SK-N-SH (cell line): ENCODE results near the gene PAM. TPM values are rescaled to one million over a fixed set of nuclear protein-coding genes. Genes with fewer than 3 reads are reported as not detected.

Source experiments
- CTCF ChIA-PET: fragments of 300-600, 350-600 bp; formaldehyde crosslinking; extraction: SDS; loops from one replicate; lab custom pipeline; 2021; lab: Yijun Ruan, JAX
- POLR2A ChIA-PET: fragments of 350-600 bp; sonication (Branson Sonifier 250); formaldehyde crosslinking; extraction: SDS; loops from one replicate; lab custom pipeline; 2020; ENCODE audit warnings: antibody characterized with exemption, inconsistent platforms; lab: Yijun Ruan, JAX
- DNase-seq: peaks from one replicate; pipeline ENCODE4 v3.0.0; 2012
- H2AFZ ChIP-seq: fragments of 200-600 bp; sonication (generic); 2 replicates; pipeline ENCODE4 v1.8.1; 2016; ENCODE audit warnings: antibody characterized with exemption, mild to moderate bottlenecking, low read depth
- H3F3A ChIP-seq: fragments of 200-600 bp; sonication (generic); replicated peaks from 2 replicates; pipeline ENCODE3; 2016; ENCODE audit warnings: antibody characterized with exemption, mild to moderate bottlenecking; ENCODE audit not compliant: insufficient read depth
- H3K27ac ChIP-seq, 2 experiments: fragments of 200-500 bp in 1 of 2; fragments of 200-600 bp in 1 of 2; sonication (Bioruptor generic) in 1 of 2; sonication (generic), shearing (Covaris generic) in 1 of 2; 2 replicates each; pipeline versions ENCODE4 v1.5.1 to v1.6.1; 2014 to 2016; ENCODE audit warnings: low read depth in 2 of 2, inconsistent platforms in 1 of 2, low read length in 1 of 2, mild to moderate bottlenecking in 1 of 2, mixed read lengths in 1 of 2
- H3K27me3 ChIP-seq: fragments of 200-600 bp; sonication (generic), shearing (Covaris generic); 2 replicates; pipeline ENCODE4 v1.6.1; 2016; ENCODE audit warnings: mixed run types; ENCODE audit not compliant: insufficient read depth
- H3K36me3 ChIP-seq, 2 experiments: fragments of 200-500 bp in 1 of 2; fragments of 200-600 bp in 1 of 2; sonication (Bioruptor generic) in 1 of 2; sonication (generic) in 1 of 2; replicated peaks in 1 of 2; 2 replicates each; pipeline versions ENCODE3 to v1.5.1; 2014 to 2016; ENCODE audit warnings: low read length in 1 of 2, mild to moderate bottlenecking in 1 of 2; ENCODE audit not compliant: insufficient read depth in 2 of 2, control insufficient read depth in 1 of 2
- H3K4me1 ChIP-seq, 2 experiments: fragments of 200-500 bp in 1 of 2; fragments of 200-600 bp in 1 of 2; sonication (Bioruptor generic) in 1 of 2; sonication (generic), shearing (Covaris generic) in 1 of 2; 2 replicates each; pipeline versions ENCODE4 v1.5.1 to v1.6.1; 2014 to 2016; ENCODE audit warnings: low read depth in 1 of 2, low read length in 1 of 2, mixed run types in 1 of 2; ENCODE audit not compliant: insufficient read depth in 2 of 2, control insufficient read depth in 1 of 2
- H3K4me2 ChIP-seq: fragments of 200-600 bp; sonication (generic), shearing (Covaris generic); 2 replicates; pipeline ENCODE4 v1.6.1; 2017; ENCODE audit warnings: mixed run types
- H3K4me3 ChIP-seq, 2 experiments: fragments of 200-500 bp in 1 of 2; fragments of 200-600 bp in 1 of 2; sonication (Bioruptor generic) in 1 of 2; sonication (generic), shearing (Covaris generic) in 1 of 2; 2 replicates each; pipeline versions ENCODE4 v1.5.1 to v1.8.1; 2014 to 2016; ENCODE audit warnings: low read depth in 2 of 2, inconsistent platforms in 1 of 2, low read length in 1 of 2, mild to moderate bottlenecking in 1 of 2, mixed read lengths in 1 of 2, moderate library complexity in 1 of 2
- H3K79me2 ChIP-seq: fragments of 200-600 bp; sonication (generic); 2 replicates; pipeline ENCODE4 v1.8.1; 2017; ENCODE audit warnings: mild to moderate bottlenecking; ENCODE audit not compliant: insufficient read depth
- H3K9ac ChIP-seq: fragments of 200-600 bp; sonication (generic); 2 replicates; pipeline ENCODE4 v1.6.1; 2017; ENCODE audit warnings: mixed run types
- H3K9me2 ChIP-seq: fragments of 200-600 bp; sonication (generic); 2 replicates; pipeline ENCODE4 v1.6.1; 2017; ENCODE audit warnings: mixed run types
- H3K9me3 ChIP-seq: fragments of 200-600 bp; sonication (generic); 2 replicates; pipeline ENCODE4 v1.6.1; 2017; ENCODE audit warnings: mixed run types, mild to moderate bottlenecking, moderate library complexity
- H4K20me1 ChIP-seq: fragments of 200-600 bp; sonication (generic); 2 replicates; pipeline ENCODE4 v1.6.1; 2017; ENCODE audit warnings: mild to moderate bottlenecking, mixed run types; ENCODE audit not compliant: insufficient read depth
- FOSL2 ChIP-seq: IDR thresholded peaks from 2 replicates; pipeline ENCODE4 v1.4.0; 2012; ENCODE audit warnings: low read depth, mild to moderate bottlenecking, moderate library complexity, borderline replicate concordance
- FOXJ3 ChIP-seq: sonication (generic); formaldehyde crosslinking; IDR thresholded peaks from 2 replicates; pipeline ENCODE4 v1.5.1; 2020; ENCODE audit warnings: mild to moderate bottlenecking, missing genetic modification reagents
- FOXM1 ChIP-seq: IDR thresholded peaks from 2 replicates; pipeline ENCODE4 v1.4.0; 2012; ENCODE audit warnings: low read depth, mild to moderate bottlenecking
- GATA2 ChIP-seq: sonication (generic); formaldehyde crosslinking; IDR thresholded peaks from 2 replicates; pipeline ENCODE4 v1.5.0; 2020; ENCODE audit warnings: mild to moderate bottlenecking, missing genetic modification reagents
- MEF2A ChIP-seq: IDR thresholded peaks from 2 replicates; pipeline ENCODE4 v1.4.0; 2012; ENCODE audit warnings: low read depth, borderline replicate concordance
- NFIC ChIP-seq: IDR thresholded peaks from 2 replicates; pipeline ENCODE4 v1.4.0; 2012; ENCODE audit warnings: borderline replicate concordance
- RCOR1 ChIP-seq: fragments of 150-350 bp; IDR thresholded peaks from 2 replicates; pipeline ENCODE4 v1.6.1; 2017; ENCODE audit warnings: antibody characterized with exemption, low read length
- RXRA ChIP-seq: IDR thresholded peaks from 2 replicates; pipeline ENCODE4 v1.4.0; 2012; ENCODE audit warnings: low read depth, mild to moderate bottlenecking, borderline replicate concordance
- SMC3 ChIP-seq: IDR thresholded peaks from 2 replicates; pipeline ENCODE4 v1.6.1; 2012; ENCODE audit warnings: low read depth, low read length, improper control_type of control experiment
- WGBS: methylation state at CpG from one replicate; pipeline ENCODE4 v1.1.6; 2017; ENCODE audit warnings: low lambda C conversion rate; 5-methylcytosine and 5-hydroxymethylcytosine counted together
- polyA plus RNA-seq, 3 experiments: library from polyadenylated mRNA; depleted of rRNA; stranded (reverse); fragments of >200 nt; gene quantifications; 2 replicates each; pipeline ENCODE4 v1.2.3, GENCODE V29; 2012
- TF ChIP-seq, protein P1 (sequence below): IDR thresholded peaks from 2 replicates; pipeline ENCODE4; 2012
- TF ChIP-seq, protein P2 (sequence below): IDR thresholded peaks from 2 replicates; pipeline ENCODE4 v1.4.0; 2012; ENCODE audit warnings: low read depth

Gene PAM
- polyA plus RNA-seq, 1 of the 3 experiments (the other 2 are of a cell fraction), result 507 TPM

DNA sequence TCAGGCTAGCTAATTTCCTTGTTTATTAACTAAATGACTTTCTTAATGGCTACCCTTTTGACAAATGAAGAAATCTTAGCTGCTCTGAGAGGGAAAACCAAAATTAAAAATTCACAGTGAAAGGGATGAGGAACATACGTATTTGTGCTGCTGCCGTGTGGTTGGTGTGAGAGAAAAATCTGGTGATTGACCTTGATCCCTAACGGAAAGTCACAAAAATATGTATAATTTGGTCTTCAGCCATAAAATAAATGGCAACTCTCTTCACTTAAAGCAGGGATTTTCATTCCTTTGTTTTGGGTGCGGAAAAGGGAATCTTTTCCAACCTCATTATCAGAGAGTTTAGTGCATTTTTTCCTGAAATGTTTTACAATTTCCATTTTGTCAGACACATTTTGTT lies 40.4 kb downstream of the PAM start:
- peaks cover 44% of the 10 kb centered on the region for H3K79me2 ChIP-seq
- H3K9me2 ChIP-seq, result no peaks in the 10 kb centered on the region
- H3K4me2 ChIP-seq, result no peak overlapping the region
- H3K4me3 ChIP-seq, result no peak overlapping the region
- H3K4me1 ChIP-seq, result peaks cover 18 to 23% of the 10 kb centered on the region in 2 experiments; a peak in 3 of 4 replicates
- WGBS, result 86% methylated on average over 4 of the region's 4 CpGs
- DNase-seq, result no peak
- peaks cover 7% of the 10 kb centered on the region for H3F3A ChIP-seq
- H3K9ac ChIP-seq, result no peak overlapping the region
- H2AFZ ChIP-seq, result peak overlapping the region; percentile 59; the same call in 1 of the 2 replicates
- TF ChIP-seq SMC3, result no peak
- no peak for TF ChIP-seq GATA2 (CRISPR knock-in tag)
- no peak for TF ChIP-seq FOXM1
- TF ChIP-seq NFIC, result no peak
- TF ChIP-seq RCOR1, result no peak
- TF ChIP-seq, protein P1, sequence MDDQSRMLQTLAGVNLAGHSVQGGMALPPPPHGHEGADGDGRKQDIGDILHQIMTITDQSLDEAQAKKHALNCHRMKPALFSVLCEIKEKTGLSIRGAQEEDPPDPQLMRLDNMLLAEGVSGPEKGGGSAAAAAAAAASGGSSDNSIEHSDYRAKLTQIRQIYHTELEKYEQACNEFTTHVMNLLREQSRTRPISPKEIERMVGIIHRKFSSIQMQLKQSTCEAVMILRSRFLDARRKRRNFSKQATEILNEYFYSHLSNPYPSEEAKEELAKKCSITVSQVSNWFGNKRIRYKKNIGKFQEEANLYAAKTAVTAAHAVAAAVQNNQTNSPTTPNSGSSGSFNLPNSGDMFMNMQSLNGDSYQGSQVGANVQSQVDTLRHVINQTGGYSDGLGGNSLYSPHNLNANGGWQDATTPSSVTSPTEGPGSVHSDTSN, result no peak
- TF ChIP-seq MEF2A, result no peak
- TF ChIP-seq RXRA, result no peak
- TF ChIP-seq FOXJ3 (CRISPR knock-in tag), result no peak
- TF ChIP-seq FOSL2, result no peak
- H4K20me1 ChIP-seq, result no peaks in the 10 kb centered on the region
- no peaks in the 10 kb centered on the region for H3K9me3 ChIP-seq
- no peaks in the 10 kb centered on the region for H3K27me3 ChIP-seq
- POLR2A ChIA-PET, result no interaction called here
- peak overlapping the region in 1 of 2 experiments; percentile 73; a peak in 2 of 4 replicates for H3K27ac ChIP-seq
- CTCF ChIA-PET, result interaction anchor here (0.6 to 0.7 kb wide), 2 partner anchors 236 kb away, joined by 3 read pairs; no protein-coding TSS in a partner anchor
- H3K36me3 ChIP-seq, result no peaks in the 10 kb centered on the region

- 100% methylated on average over 2 of the region's 2 CpGs for WGBS
- H3K4me2 ChIP-seq, result no peak overlapping the region
These were observed 40.9 kb downstream of the PAM start for GRCh38 chr5:102796009-102796408.

More at GRCh38 chr5:102796009-102796408, 40.9 kb downstream of the PAM start:
- no peaks in the 10 kb centered on the region for H3K9me2 ChIP-seq
- H3K36me3 ChIP-seq, result no peaks in the 10 kb centered on the region
- no peak overlapping the region for H2AFZ ChIP-seq
- no peaks in the 10 kb centered on the region for H4K20me1 ChIP-seq
- H3F3A ChIP-seq, result peaks cover 7% of the 10 kb centered on the region
- ChIA-PET POLR2A (no interaction called here), CTCF (interaction anchor here (0.6 kb wide), 1 partner anchor 236 kb away, joined by 3 read pairs; no protein-coding TSS in a partner anchor)
- H3K4me1 ChIP-seq, result peaks cover 19 to 23% of the 10 kb centered on the region in 2 experiments; a peak in 3 of 4 replicates
- H3K4me3 ChIP-seq, result no peak overlapping the region
- H3K27ac ChIP-seq, result peak overlapping the region; percentile 13 to 73; a peak in 3 of 4 replicates
- DNase-seq, result no peak
- H3K79me2 ChIP-seq, result peaks cover 42% of the 10 kb centered on the region
- no peaks in the 10 kb centered on the region for H3K9me3 ChIP-seq
- no peaks in the 10 kb centered on the region for H3K27me3 ChIP-seq
- TF ChIP-seq, protein P2, sequence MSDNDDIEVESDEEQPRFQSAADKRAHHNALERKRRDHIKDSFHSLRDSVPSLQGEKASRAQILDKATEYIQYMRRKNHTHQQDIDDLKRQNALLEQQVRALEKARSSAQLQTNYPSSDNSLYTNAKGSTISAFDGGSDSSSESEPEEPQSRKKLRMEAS, result no peak
- 0 out of 2 replicates have a peak, but pooled peaks have one; percentile 21 for TF ChIP-seq NFIC
- H3K9ac ChIP-seq, result no peak overlapping the region
